ENCODE results near the gene SRC.
A peak's percentile ranks its signal among the peaks of the same experiment; 100 is the strongest.

Gene SRC

DNA sequence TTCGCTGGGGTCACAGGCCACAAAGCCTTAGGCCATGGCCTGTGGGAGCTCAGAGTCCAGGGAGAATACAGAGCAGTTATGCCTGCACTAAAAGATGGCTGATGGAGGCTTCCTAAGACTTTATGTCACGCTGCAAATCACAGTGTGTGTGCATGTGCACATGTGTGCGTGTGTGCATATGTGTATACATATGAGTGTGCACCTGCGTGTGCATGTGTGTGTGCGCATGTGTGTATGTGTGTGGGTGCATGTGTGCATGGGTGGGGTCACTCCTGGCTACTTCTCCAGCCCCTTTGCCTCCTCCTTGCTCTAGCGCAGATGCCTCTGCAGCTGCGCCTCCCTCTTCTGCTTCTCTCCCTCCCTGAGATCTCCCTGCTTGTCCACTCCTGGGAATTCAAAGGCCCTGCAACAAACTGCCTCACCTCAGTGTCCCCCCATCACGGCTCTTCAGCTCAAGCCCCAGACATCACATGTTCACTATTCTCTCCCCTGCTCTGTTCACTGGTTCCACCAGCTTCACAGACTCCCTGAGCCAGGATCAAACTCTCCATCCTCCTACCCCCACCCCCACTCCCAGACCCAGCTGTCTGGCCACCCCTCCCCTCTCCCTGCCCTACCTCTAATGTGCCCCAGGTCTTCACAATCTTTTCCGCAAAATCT is 90.7 kb downstream of the SRC start:
- DNase-seq: no peak

DNA sequence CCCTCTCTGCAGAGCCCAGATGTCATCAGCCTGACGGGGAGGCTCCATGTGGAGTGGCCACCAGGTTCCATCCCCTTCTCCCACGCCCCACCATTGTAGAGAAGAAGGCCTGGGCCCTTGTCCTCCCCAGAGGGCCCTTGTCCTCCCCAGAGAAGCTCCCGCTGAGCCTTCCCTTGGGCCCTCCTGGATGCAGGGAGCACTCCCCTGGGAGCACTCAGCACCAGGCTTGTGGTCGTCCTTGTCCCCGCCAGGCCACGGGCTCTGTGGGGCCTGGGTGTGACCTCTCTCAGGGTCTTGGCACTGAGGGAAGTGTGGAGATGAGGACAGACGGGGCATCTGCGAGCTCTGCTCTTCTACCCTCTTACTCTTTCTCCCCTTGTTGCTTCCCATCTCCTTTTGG is 91.7 kb downstream of the SRC start:
- no peak for DNase-seq

DNA sequence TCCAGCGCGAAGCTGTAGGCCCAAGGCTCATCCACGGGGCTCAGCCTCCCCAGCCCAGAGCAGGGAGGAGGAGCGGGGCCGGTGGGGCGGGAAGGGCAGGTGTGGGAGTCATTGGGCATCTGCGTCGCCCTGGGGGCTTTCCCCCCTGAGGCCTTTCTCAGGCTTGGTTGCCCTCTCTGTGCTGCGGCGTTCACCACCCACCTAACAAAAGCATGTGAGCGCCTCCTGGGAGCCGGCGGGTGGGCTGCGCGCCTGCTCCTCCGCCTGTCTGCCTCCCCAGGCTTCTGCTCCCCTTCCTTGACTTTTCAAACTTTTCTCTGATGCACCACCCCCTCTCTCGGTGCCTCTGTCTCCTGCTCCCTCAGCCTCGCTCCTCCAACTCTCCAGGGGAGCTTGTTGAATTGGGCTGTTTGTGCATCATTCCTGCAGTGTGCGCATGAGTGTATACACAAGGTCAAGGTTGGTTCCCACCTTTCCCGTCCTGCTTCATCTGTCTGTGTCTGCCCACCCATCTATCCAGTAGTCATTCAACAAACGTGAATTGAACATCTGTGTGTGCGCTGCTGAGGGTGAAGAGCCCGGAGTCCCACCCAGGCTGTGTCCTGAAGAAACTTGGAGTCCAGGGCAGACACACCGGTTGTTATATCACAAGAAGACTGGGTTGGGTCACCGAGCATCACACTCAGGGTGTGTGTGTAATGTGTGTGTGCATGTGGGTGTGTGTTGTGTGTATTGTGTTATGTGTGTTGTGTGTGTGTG is 92.7 kb downstream of the SRC start:
- no peak for DNase-seq

DNA sequence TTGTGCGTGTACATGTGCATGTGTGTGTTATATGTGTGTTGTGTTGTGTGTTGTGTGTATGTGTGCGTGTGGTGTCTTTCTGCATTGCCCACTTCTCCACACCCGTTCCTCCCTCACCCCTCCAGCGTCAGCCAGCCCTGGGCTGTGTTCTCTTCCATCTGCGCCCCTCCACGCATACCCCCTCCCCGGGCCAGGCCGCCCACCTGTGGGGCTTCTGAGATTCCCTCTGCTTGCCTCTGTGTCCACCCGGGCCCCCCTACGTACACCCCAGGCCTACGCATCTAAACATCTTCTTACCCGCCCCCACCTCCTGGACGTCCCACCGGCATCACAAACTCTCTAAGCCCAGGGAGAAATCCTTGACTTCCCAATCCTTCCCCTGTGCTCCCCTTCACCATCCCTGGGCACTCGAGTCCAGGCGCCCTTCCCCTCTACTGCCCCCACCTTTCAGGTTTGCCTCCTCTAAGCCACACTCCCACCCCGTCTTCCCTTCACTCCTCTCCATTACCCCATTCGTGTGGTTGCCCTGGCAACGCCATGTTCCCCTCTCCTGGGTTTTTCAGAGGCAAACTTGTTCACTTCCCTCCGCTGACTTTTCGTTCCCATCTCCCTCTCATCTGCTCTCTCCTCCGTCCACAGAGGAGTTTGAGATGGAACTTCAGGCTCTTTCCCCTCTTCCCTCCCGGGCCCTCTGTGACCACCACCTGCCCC is 93.4 kb downstream of the SRC start:
- no peak for DNase-seq

DNA sequence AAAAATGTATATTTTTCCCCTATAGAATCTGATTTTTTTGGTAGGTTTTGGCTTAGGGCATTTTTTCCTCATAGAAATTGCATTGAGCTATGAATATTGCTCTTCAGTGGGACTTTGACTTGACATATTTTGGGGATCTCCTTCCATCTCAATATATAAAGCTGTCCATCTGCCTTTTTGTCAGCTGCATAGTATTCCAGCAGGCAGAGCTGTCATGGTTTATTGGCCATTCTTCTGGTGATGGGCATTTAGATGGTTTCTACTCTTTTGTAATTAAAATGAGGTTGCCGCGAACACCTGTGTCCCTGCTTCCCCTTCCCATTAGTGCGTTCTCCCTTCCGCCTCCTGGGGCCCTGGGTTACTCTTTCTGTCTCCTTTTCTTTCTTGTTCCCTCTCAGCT is 95.1 kb downstream of the SRC start:
- DNase-seq: no peak

DNA sequence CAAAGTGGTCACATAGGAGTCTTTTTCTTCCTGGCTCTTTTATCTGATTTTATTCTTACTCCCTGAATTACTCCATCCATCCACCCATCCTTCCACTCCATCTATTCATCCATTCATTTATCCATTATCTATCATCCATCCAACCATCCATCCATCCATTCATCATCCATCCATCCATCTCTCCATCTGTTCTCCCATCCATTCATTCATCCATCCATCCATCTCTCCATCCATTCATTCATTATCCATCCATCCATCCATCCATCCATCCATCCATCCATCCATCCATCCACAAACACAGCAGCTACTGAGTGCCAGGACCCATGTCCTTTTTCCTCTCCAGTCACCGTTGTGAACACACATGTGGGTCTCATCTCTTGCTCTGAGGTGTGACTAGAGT is 96.6 kb downstream of the SRC start:
- DNase-seq: no peak

DNA sequence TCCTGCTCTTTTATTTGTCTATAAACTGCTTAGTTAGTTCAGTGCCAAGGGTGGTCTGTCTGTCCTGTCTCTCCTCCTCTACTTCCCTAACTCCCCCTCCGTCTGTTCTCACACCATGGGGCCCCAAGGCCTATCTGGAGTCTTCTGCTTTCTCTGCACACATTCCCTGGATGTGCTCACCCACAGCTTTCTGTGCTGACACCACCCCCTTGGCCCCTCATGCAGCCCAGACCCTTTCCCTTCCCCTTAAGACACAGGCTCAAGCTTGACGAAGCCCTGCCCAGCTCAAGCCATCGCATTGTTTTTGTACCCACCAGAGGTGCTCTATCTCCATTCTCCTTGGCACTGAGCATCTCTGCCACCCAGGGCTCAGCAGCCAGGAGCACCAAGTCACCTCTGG is 97.0 kb downstream of the SRC start:
- no peak for DNase-seq

DNA sequence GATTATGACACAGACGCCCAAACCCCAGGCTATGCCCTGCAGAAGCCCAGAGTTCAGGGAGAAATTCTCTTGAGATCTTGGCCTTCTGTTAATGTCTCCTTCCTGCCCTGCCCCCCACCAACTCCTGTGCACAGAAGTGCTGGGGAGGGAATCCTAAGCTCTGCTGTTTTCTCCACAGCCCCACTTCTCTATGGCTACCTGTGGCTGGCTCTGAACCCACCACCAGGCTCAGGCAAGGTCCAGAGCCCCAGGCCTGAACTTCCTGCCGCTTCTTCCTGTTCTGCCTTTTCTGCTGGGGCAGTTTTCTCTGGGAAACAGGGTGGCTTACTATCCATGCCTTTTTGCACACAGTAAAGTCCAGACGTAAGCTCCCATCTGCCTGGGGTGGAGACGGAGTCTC is 97.7 kb downstream of the SRC start:
- DNase-seq: no peak

DNA sequence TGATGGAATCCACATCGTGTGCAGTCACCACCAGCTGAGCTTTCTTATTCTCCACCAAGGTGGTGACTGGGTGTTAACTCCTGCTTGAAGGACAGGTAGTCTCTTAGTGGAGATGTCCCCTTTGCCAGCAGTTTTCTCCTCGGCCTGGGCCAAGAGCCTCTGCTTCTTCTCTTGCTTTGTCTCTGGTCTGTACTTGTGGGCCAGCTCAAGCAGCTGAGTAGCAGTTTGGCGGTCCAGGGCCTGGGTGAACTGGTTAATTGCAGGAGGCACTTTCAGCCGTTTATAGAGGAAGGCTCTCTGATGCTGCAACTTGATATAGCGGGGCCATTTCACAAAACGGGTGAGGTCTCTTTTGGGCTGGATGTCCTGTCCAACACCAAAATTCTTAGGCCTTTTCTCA is 99.1 kb downstream of the SRC start:
- no peak for DNase-seq

DNA sequence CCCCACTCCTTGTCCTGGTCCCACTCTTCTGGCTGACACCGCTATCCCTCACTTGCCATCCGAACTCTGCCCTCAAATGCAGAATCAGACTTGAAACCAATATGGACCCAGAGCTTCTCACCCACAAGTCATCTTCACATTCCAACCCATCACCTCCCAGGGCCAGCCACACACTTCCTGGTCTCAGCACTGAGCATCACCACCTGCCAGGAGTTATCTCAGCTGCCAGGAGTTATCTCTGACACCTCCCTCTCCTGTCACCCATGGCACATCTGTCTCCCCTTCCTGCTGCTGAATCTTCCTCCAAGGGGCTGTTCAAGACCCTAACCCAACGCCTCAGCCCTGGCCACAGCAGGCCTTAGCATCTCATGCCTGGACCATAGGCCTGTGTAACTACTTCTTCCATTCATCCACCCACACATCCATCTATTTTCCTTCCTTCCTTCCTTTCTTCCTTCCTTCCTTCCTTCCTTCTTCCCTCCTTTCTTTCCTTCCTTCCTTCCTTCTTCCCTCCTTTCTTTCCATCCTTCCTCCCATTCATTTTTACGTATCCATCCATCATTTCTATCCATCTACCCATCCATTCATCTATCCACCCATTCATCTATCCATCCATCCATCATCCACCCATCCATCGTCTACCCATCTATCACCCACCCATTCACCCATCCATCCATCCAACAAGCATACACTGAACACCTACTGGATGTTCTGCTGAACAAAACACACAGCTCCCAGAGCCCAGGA is 100.5 kb downstream of the SRC start:
- DNase-seq: peak; percentile 34

DNA sequence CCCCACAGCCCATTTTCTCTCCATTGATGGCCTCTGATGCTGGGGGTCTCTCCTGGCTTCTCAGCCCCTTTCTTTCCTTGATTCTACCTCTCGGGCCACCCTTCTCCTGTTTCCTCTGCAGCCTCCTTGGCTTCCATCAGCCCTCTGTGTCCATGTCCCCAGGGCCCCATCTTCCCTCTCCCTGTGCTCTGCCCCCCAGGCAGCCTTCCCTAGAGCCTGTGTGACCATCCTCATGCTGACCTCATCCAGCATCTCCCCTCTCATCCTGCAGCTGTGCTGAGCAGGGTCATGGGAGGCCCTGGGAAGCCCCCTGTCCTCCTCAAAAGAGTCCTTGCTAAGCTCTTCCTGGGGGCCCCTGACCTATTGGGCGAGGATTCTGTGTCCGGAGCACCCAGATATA is 101.7 kb downstream of the SRC start:
- DNase-seq: no peak

DNA sequence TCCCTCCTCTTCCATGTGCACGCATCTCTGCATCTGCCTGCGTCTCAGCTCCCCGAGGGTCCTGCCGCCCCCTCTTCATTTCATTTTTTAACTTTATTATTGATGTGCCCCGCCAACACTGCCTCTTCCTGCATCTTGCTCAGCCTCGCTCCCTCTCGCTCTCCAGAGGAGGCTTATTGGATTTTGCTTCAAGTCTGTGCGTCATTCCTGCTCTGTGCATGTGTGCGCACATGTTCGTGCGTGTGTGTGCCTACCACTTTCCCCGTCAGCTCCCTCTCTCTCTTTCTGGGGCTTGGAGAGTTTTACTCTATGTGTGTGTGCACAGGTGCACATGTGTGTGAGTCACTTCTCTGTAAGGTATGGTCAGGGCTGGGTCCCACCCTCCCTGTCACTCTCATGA is 103.3 kb downstream of the SRC start:
- DNase-seq: no peak

DNA sequence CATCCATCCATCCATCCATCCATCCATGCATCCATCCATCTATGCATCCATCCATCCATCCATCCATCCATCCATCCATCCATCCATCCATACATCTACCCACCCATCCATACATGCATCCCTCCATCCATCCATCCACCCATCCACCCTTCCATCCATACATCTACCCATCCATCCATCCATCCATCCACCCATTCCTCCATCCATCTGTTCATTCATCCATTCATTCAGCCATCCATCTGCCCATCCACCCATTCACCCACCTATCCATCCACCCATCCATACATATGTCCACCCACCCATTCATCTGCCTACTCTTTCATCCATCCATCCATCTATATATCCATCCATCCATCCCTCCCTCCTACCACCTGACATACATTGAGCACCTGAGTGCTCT is 104.4 kb downstream of the SRC start:
- no peak for DNase-seq

DNA sequence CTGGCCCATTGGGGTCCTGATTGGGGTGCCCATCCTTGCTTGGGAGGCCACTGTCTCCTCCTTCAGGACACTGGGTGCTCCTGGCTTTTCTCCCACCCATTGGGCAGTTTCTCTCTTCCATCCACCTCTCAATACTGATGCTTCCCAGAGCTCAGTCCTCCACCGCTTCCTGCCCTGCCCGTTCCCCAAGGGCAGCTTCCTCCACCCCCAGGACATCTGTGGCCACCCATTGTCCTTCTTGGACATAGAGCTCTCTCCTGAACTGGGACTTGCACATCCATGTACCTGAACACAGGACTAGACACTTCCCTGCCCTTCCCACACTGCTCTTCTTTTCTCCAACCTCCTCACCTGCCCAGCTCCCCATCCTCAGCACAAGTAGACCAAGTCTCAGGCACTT is 105.7 kb downstream of the SRC start:
- DNase-seq: no peak

DNA sequence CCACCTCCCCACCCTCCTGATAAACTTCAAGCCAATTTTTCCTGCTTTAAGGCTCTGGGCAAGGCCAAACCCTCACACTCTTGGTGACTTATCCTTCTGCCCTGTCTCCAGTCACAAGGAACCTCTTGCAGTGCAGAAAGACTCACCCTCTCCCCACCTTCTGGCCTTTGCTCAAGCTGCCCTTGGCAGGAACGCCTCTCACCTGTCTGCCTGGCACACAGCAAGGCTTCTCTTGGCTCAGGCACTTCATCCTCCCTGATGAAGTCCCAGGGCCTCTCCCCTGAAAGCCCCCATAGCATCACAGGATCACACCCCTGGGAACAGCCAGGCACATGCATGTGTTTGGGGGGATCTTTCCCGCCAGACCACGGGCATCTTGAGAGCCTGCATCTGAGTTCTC is 106.3 kb downstream of the SRC start:
- DNase-seq: no peak

DNA sequence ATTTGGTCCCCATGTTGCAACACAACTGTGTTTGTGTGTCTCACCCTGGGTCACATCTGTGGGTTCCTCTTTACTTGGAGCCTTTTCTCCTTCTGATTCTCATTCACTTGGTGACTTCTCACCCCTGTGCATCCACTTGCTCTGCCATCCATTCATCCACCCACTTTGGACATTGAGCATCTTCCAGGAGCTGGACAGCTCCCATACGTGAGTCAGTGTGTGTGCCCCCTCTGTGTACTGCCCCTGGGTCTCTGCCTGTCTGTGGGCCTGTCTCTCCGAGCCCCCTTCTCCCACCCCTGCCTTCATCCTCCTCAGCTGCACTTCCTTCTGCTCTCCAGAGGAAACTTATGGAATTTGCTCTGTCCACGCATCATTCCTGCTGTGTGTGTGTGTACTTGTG is 107.3 kb downstream of the SRC start:
- DNase-seq: no peak

DNA sequence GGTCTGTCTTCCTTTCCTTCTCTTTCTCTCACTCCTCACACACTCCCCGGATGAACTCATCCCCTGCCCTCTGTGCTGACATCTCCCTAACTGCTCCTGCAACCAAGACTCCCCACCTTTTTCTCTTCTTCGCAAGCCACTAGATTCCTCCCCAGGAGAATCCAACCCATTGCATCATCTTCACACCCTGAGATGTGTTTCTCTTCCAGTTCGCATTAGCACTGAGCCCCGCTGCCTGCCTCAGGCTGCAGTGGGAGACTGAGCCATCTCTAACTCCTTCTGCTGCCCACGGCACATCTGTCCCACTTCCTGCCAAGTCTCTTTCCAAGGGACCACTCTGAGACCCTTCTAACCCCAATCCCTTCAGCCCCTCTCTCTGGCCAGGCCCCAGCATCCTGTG is 107.9 kb downstream of the SRC start:
- no peak for DNase-seq

DNA sequence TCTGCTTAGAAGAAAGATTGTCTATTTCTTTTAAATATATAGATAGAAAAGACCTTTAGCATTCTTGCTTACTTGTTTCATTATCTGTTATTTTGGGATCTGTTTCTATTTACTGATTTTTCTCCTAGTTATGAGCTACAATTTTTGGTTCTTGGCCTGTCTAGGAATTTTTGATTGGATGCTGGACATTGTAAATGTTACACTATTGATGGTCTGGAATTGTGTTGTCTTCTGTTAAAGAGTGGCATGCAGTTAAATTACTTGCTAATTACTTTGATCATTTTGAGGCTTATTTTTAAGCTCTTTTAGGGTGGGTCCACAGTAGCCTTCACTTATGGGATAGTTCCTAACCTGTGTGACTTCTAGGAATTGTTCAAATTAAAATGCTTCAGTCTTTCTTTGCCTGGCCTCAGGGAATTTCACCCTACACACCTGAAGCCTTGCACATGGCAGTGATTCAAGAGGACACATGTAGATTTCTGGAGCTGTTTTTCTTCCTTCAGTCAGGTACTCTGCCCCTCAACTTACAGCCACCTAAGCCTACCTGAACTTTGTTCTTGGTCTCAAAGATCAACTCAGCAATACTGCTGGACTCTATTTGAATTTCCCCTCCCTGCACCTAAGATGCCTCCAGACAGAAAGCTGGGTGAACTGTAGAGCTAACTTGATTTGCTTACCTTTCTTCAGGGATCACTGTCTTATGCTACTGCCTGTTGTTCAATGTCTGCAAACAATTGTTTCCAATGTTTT is 108.9 kb downstream of the SRC start:
- DNase-seq: no peak

Measured in NCI-H146 (cell line).